Liver (tissue), 10 donors: ENCODE data around the gene PDE6D. TPM values are rescaled to one million over a fixed set of nuclear protein-coding genes. Genes with fewer than 3 reads are reported as not detected.

Experiments
- DNase-seq: peaks from one replicate; pipeline ENCODE4 v3.0.0-alpha.2; 2017; ENCODE audit warnings: low spot score
- H3K27ac ChIP-seq, 2 donors: one replicate each; pipeline ENCODE4 v1.7.0; 2013; ENCODE audit warnings: inconsistent platforms in 2 of 2, low read length in 2 of 2, control low read depth in 1 of 2, low read depth in 1 of 2, mild to moderate bottlenecking in 1 of 2
- H3K27me3 ChIP-seq, 4 donors: one replicate each; pipeline versions ENCODE4 v1.6.1 to v1.7.0; 2013; ENCODE audit warnings: low read length in 3 of 4, inconsistent platforms in 1 of 4, mild to moderate bottlenecking in 1 of 4, moderate library complexity in 1 of 4; ENCODE audit not compliant: control insufficient read depth in 4 of 4, insufficient read depth in 4 of 4
- H3K36me3 ChIP-seq, 4 donors: one replicate each; pipeline versions ENCODE4 v1.6.1 to v1.7.0; 2013; ENCODE audit warnings: low read length in 3 of 4, mild to moderate bottlenecking in 3 of 4, low read depth in 1 of 4, moderate library complexity in 1 of 4; ENCODE audit not compliant: control insufficient read depth in 4 of 4, insufficient read depth in 3 of 4
- H3K4me1 ChIP-seq, 4 donors: one replicate each; pipeline versions ENCODE4 v1.6.1 to v1.7.0; 2013; ENCODE audit warnings: low read length in 3 of 4, mild to moderate bottlenecking in 3 of 4, moderate library complexity in 1 of 4; ENCODE audit not compliant: control insufficient read depth in 4 of 4, insufficient read depth in 4 of 4
- H3K4me3 ChIP-seq, 3 donors: one replicate each; pipeline versions ENCODE4 v1.6.1 to v1.7.0; 2013; ENCODE audit warnings: low read length in 3 of 3, control low read depth in 1 of 3, low read depth in 1 of 3, mild to moderate bottlenecking in 1 of 3
- H3K9ac ChIP-seq, 2 donors: one replicate each; pipeline ENCODE4 v1.7.0; 2013; ENCODE audit warnings: low read length in 2 of 2, mild to moderate bottlenecking in 2 of 2, moderate library complexity in 2 of 2, control low read depth in 1 of 2, low read depth in 1 of 2
- H3K9me3 ChIP-seq, 4 donors: one replicate each; pipeline versions ENCODE4 v1.6.1 to v1.7.0; 2013; ENCODE audit warnings: low read length in 3 of 4; ENCODE audit not compliant: control insufficient read depth in 4 of 4
- EGR1 ChIP-seq, 2 donors: IDR thresholded peaks; 2 replicates each; pipeline ENCODE4 v1.6.1; 2016 to 2018; ENCODE audit warnings: antibody characterized with exemption in 2 of 2, low read depth in 2 of 2
- FOXA1 ChIP-seq: IDR thresholded peaks from 2 replicates; pipeline ENCODE4 v1.6.1; 2016; ENCODE audit warnings: antibody characterized with exemption
- FOXA2 ChIP-seq: IDR thresholded peaks from 2 replicates; pipeline ENCODE4 v1.6.1; 2016; ENCODE audit warnings: antibody characterized with exemption
- NR2F2 ChIP-seq: IDR thresholded peaks from 2 replicates; pipeline ENCODE4 v1.6.1; 2016; ENCODE audit warnings: antibody characterized with exemption
- WGBS: extraction: QIAGEN DNeasy Blood & Tissue Kit; methylation state at CpG from one replicate; pipeline ENCODE4 v1.1.7; 2013; 5-methylcytosine and 5-hydroxymethylcytosine counted together
- polyA plus RNA-seq, 2 donors: library from polyadenylated mRNA; stranded (reverse) in 1 of 2; unstranded in 1 of 2; fragments of 200-250 nt in 1 of 2; fragments of >200 nt in 1 of 2; fragmentation: Nextera tagmentation in 1 of 2; extraction: Ambion mirVana in 1 of 2; gene quantifications; one replicate each; pipeline versions ENCODE4 v1.2.1 to v1.2.3, GENCODE V29; 2013 to 2015
- small RNA-seq: library from RNA; depleted of rRNA; stranded (forward); fragments of <200 nt; gene quantifications from one replicate; pipeline ENCODE3, GENCODE V24; 2014
- total RNA-seq, 2 donors: library from RNA; depleted of rRNA; stranded (reverse); fragments of >200 nt; gene quantifications; one replicate each; pipeline ENCODE4 v1.2.3, GENCODE V29; 2014
- TF ChIP-seq, protein P1 (sequence below): IDR thresholded peaks from 2 replicates; pipeline ENCODE4 v1.6.1; 2016; ENCODE audit warnings: antibody characterized with exemption, mild to moderate bottlenecking
- TF ChIP-seq, protein P2 (sequence below): IDR thresholded peaks from 2 replicates; pipeline ENCODE4 v1.6.1; 2016; ENCODE audit warnings: antibody characterized with exemption
- donor health status: healthy.
- donor health status: healthy.
- donor health status: healthy.
- donor health status: healthy.
- donor health status: healthy.

The PDE6D gene
- total and polyA plus RNA-seq, 4 donors, result 6.6 to 8.5 (median 7.0) TPM

DNA sequence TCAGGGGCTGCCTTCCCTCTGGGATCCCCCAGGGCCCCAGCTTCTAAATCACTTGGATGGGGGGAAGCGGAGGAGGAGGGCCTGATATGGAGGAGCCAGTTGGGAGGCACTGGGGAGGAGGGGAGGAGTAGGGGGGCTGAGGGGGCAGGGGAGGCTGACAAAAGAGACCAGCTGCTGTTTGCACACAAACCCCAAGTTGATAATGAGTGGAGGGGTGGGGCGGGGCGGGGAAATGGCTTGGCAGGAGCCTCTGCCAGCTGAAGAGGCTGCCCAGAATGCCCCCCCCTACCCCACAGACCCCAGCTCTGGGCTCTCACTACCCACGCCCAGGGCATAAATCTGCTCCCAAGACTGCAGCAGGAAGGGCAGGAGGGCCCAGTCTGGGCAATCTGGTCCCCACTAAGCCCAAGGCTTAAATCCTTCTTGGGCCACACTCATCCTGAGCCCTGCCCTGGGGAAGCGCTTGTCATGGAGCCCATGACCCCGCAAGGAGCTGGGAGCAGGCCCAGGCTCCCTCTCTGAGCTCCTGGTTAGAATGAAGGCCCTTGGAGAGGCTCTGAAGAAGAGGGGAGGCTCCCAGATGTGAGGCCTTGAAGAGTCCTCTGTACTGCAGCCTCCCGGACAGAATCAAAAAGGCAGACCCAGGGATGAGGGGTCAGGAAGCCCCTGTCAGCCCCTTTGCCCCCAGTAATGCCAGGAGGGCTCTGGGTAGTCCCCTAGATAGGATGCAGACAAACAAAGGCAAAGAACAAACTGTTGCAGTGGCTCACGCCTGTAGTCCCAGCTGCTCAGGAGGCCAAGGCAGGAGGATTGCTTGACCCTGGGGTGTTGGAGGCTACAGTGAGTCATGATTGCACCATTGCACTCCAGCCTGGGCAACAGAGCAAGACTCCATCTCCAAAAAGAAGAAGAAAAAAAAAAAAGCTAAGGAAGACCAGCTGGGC, 97.5 kb downstream of the PDE6D start:
- 94% methylated on average over 8 of the region's 8 CpGs for WGBS
- Histone ChIP-seq H3K27me3 (no peaks in the 10 kb centered on the region), H3K9me3 (no peaks in the 10 kb centered on the region), H3K4me1 (peaks cover 5 to 22% (median 10%) of the 10 kb centered on the region in 4 donors), H3K27ac (no peak overlapping the region), H3K9ac (no peak overlapping the region), H3K36me3 (no peaks in the 10 kb centered on the region), H3K4me3 (no peak overlapping the region)
- DNase-seq, result no peak
- TF ChIP-seq FOXA2 (no peak), NR2F2 (no peak)
- TF ChIP-seq, protein P1, sequence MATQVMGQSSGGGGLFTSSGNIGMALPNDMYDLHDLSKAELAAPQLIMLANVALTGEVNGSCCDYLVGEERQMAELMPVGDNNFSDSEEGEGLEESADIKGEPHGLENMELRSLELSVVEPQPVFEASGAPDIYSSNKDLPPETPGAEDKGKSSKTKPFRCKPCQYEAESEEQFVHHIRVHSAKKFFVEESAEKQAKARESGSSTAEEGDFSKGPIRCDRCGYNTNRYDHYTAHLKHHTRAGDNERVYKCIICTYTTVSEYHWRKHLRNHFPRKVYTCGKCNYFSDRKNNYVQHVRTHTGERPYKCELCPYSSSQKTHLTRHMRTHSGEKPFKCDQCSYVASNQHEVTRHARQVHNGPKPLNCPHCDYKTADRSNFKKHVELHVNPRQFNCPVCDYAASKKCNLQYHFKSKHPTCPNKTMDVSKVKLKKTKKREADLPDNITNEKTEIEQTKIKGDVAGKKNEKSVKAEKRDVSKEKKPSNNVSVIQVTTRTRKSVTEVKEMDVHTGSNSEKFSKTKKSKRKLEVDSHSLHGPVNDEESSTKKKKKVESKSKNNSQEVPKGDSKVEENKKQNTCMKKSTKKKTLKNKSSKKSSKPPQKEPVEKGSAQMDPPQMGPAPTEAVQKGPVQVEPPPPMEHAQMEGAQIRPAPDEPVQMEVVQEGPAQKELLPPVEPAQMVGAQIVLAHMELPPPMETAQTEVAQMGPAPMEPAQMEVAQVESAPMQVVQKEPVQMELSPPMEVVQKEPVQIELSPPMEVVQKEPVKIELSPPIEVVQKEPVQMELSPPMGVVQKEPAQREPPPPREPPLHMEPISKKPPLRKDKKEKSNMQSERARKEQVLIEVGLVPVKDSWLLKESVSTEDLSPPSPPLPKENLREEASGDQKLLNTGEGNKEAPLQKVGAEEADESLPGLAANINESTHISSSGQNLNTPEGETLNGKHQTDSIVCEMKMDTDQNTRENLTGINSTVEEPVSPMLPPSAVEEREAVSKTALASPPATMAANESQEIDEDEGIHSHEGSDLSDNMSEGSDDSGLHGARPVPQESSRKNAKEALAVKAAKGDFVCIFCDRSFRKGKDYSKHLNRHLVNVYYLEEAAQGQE, result no peak
- TF ChIP-seq, protein P2, sequence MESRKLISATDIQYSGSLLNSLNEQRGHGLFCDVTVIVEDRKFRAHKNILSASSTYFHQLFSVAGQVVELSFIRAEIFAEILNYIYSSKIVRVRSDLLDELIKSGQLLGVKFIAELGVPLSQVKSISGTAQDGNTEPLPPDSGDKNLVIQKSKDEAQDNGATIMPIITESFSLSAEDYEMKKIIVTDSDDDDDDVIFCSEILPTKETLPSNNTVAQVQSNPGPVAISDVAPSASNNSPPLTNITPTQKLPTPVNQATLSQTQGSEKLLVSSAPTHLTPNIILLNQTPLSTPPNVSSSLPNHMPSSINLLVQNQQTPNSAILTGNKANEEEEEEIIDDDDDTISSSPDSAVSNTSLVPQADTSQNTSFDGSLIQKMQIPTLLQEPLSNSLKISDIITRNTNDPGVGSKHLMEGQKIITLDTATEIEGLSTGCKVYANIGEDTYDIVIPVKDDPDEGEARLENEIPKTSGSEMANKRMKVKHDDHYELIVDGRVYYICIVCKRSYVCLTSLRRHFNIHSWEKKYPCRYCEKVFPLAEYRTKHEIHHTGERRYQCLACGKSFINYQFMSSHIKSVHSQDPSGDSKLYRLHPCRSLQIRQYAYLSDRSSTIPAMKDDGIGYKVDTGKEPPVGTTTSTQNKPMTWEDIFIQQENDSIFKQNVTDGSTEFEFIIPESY, result no peak

DNA sequence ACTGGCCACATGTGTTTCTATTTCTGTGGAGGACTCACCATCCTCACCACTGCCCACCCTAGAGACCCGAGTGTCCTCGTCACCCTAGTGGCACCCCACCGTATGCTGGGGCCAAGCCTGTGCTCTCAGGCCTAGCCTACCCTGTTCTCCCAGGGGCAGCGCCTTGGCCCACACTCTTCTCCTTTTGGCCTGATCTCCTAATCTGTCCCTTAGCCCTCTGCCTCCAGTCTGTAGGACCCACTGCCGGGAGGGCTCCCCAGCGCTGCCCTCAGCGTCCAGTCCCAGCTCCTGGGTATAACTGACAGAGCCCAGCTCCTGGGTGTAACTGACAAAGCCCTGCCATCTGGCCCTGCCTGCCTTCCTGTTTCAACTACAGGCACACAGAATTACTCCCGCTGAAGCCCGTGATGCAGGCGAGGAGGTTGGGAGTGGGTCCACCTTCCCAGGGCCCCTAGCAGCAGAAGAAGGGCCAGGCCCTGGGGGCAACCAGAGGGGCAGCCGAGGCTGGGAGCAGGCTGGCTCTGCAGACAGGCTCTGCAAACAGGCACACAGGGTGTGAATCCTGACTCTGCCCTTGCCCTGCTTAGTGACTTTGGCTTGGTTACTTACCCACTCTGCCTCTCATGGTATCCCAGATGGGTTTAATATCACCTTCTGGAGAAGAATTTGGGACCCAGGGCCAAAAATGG, 98.3 kb downstream of the PDE6D start:
- Histone ChIP-seq H3K9me3 (no peaks in the 10 kb centered on the region), H3K4me3 (no peak overlapping the region), H3K4me1 (peaks cover 6 to 23% (median 11%) of the 10 kb centered on the region in 4 donors), H3K9ac (no peak overlapping the region), H3K27ac (no peak overlapping the region), H3K27me3 (no peaks in the 10 kb centered on the region), H3K36me3 (no peaks in the 10 kb centered on the region)
- 89% methylated on average over 11 of the region's 11 CpGs for WGBS
- DNase-seq, result no peak
- TF ChIP-seq, protein P2, result no peak
- TF ChIP-seq EGR1 (IDR thresholded peaks at IDR 0.05; ENCODE audit: low read depth in 2 of 2) (no peak), FOXA1 (no peak)

Small RNA genes within 50 kb of the gene (small RNA-seq; reads per million reads assigned to genes)
- not detected for gene AC073476.4
- not detected for gene RF00015

Other genes starting within 250 kb of the PDE6D start
- gene TEX44, start 188.4 kb downstream of the PDE6D start, total RNA-seq, result not detected
- not detected for gene TEX44, start 188.4 kb downstream of the PDE6D start, polyA plus RNA-seq
- 100 to 1,000 TPM; 201 to 422 TPM for gene PTMA, start 72.8 kb downstream of the PDE6D start, total RNA-seq
- 100 to 1,000 TPM; 310 to 523 TPM for gene PTMA, start 72.8 kb downstream of the PDE6D start, polyA plus RNA-seq
- 10 to 100 TPM in 1 of 2 donors, 1 to 10 TPM in 1; 8.7 to 13.5 TPM for gene COPS7B, start 5.2 kb upstream of the PDE6D start, total RNA-seq
- gene COPS7B, start 5.2 kb upstream of the PDE6D start, polyA plus RNA-seq, result 10 to 100 TPM in 1 of 2 donors, 1 to 10 TPM in 1; 9.8 to 10.8 TPM
- gene NPPC, start 145.1 kb upstream of the PDE6D start, total RNA-seq, result under 1 TPM in 1 of 2 donors, not detected in 1; 0.47 TPM
- gene NPPC, start 145.1 kb upstream of the PDE6D start, polyA plus RNA-seq, result not detected
- 10 to 100 TPM in 1 of 2 donors, 1 to 10 TPM in 1; 9.7 to 21.5 TPM for gene DIS3L2, start 180.4 kb upstream of the PDE6D start, total RNA-seq
- gene DIS3L2, start 180.4 kb upstream of the PDE6D start, polyA plus RNA-seq, result 1 to 10 TPM; 5.7 to 8.0 TPM